Uterus (tissue), 4 donors: ENCODE data around the gene DKKL1. TPM values are rescaled to one million over a fixed set of nuclear protein-coding genes. Genes with fewer than 3 reads are reported as not detected.

ENCODE experiments used
- DNase-seq, 2 donors: peaks; one replicate each; pipeline ENCODE4 v3.0.0-alpha.2; 2019 to 2020
- H3K27ac ChIP-seq, 2 donors: fragments of 200-600 bp; sonication (generic); 1 replicate in 1 of 2; 2 replicates in 1 of 2; pipeline ENCODE4 v1.5.1; 2016 to 2018
- H3K27me3 ChIP-seq, 2 donors: fragments of 200-600 bp; sonication (generic); one replicate each; pipeline ENCODE4 v1.5.1; 2018 to 2019; ENCODE audit warnings: control low read depth in 1 of 2
- H3K36me3 ChIP-seq, 2 donors: fragments of 200-600 bp; sonication (generic); one replicate each; pipeline ENCODE4 v1.5.1; 2019; ENCODE audit warnings: control low read depth in 1 of 2
- H3K4me1 ChIP-seq, 2 donors: fragments of 200-600 bp; sonication (generic); one replicate each; pipeline ENCODE4 v1.5.1; 2018 to 2019; ENCODE audit warnings: control low read depth in 1 of 2
- H3K4me3 ChIP-seq, 2 donors: fragments of 200-600 bp; sonication (generic); 1 replicate in 1 of 2; 2 replicates in 1 of 2; pipeline ENCODE4 v1.5.1; 2018 to 2019; ENCODE audit warnings: mild to moderate bottlenecking in 1 of 2
- H3K9me3 ChIP-seq, 2 donors: fragments of 200-600 bp; sonication (generic); one replicate each; pipeline ENCODE4 v1.5.1; 2019; ENCODE audit warnings: control low read depth in 1 of 2
- CTCF ChIP-seq, 4 experiments: fragments of 200-600 bp in 2 of 4; fragments of 450-650 bp in 2 of 4; sonication (generic) in 2 of 4; IDR thresholded peaks; one replicate each; pipeline ENCODE4 v1.5.1; 2016 to 2019; ENCODE audit warnings: antibody characterized with exemption in 4 of 4, mild to moderate bottlenecking in 2 of 4, moderate library complexity in 1 of 4
- POLR2A ChIP-seq, 2 donors: fragments of 450-650 bp; IDR thresholded peaks; one replicate each; pipeline ENCODE4 v1.6.1; 2016; ENCODE audit warnings: antibody characterized with exemption in 2 of 2, mild to moderate bottlenecking in 1 of 2, moderate library complexity in 1 of 2
- intact Hi-C: fragments of 100-400 bp; cut with DNase I; formaldehyde crosslinking; loops from one replicate; pipeline ENCODE4 v1.15.1; 2023; ENCODE audit warnings: low total_unique reads
- total RNA-seq, 4 donors: library from RNA; depleted of rRNA in 3 of 4; stranded (reverse); fragments of >200 nt in 3 of 4; gene quantifications; one replicate each; pipeline versions ENCODE4 v1.1.0 to v1.2.4, GENCODE V29; 2014 to 2023
- donor health status: DM: yes; HTN: yes; CAD: no.

DKKL1 gene
- total RNA-seq, 4 donors from 2014 or later, result 1.3 TPM; not detected in 3

- Histone ChIP-seq H3K27me3 (no peaks in the 10 kb centered on the region), H3K4me1 (no peaks in the 10 kb centered on the region), H3K9me3 (no peaks in the 10 kb centered on the region), H3K36me3 (no peaks in the 10 kb centered on the region), H3K27ac (no peak overlapping the region), H3K4me3 (no peak overlapping the region)
- intact Hi-C loops, result no loop called here
- DNase-seq, result no peak
- TF ChIP-seq CTCF (IDR thresholded peaks at IDR 0.05) (no peak), POLR2A (IDR thresholded peaks at IDR 0.05) (no peak)
These were observed 45.9 kb downstream of the DKKL1 start for GRCh38 chr19:49409441-49410029.

- Histone ChIP-seq H3K27me3 (no peaks in the 10 kb centered on the region), H3K9me3 (no peaks in the 10 kb centered on the region), H3K27ac (no peak overlapping the region), H3K4me3 (no peak overlapping the region), H3K36me3 (no peaks in the 10 kb centered on the region), H3K4me1 (no peaks in the 10 kb centered on the region)
- intact Hi-C loops, result no loop called here
- TF ChIP-seq CTCF (IDR thresholded peaks at IDR 0.05), result no peak
- TF ChIP-seq POLR2A (IDR thresholded peaks at IDR 0.05), result no peak
- no peak for DNase-seq
These were observed 48.1 kb downstream of the DKKL1 start for GRCh38 chr19:49411681-49412326.

- H3K4me3 ChIP-seq, result no peak overlapping the region
- no peaks in the 10 kb centered on the region for H3K4me1 ChIP-seq
- no peak overlapping the region for H3K27ac ChIP-seq
- no peak for DNase-seq
- no peak for TF ChIP-seq CTCF (IDR thresholded peaks at IDR 0.05)
- no peak for TF ChIP-seq POLR2A (IDR thresholded peaks at IDR 0.05)
- peaks cover 0 to 5% of the 10 kb centered on the region in 2 donors for H3K27me3 ChIP-seq
- intact Hi-C loops, result no loop called here
- H3K9me3 ChIP-seq, result no peaks in the 10 kb centered on the region
- H3K36me3 ChIP-seq, result no peaks in the 10 kb centered on the region
These were observed 49.7 kb downstream of the DKKL1 start for GRCh38 chr19:49413348-49413747.

- Histone ChIP-seq H3K36me3 (no peaks in the 10 kb centered on the region), H3K4me3 (no peak overlapping the region), H3K9me3 (no peaks in the 10 kb centered on the region), H3K27me3 (peaks cover 5% of the 10 kb centered on the region in 2 donors), H3K27ac (no peak overlapping the region), H3K4me1 (no peaks in the 10 kb centered on the region)
- no peak for DNase-seq
- TF ChIP-seq CTCF (IDR thresholded peaks at IDR 0.05), result no peak
- no peak for TF ChIP-seq POLR2A (IDR thresholded peaks at IDR 0.05)
- intact Hi-C loops, result no loop called here
These were observed 50.6 kb downstream of the DKKL1 start for GRCh38 chr19:49414256-49414655.

- Histone ChIP-seq H3K36me3 (no peaks in the 10 kb centered on the region), H3K27ac (no peak overlapping the region), H3K9me3 (no peaks in the 10 kb centered on the region), H3K27me3 (peaks cover 5 to 7% of the 10 kb centered on the region in 2 donors), H3K4me1 (no peaks in the 10 kb centered on the region), H3K4me3 (no peak overlapping the region)
- TF ChIP-seq CTCF (IDR thresholded peaks at IDR 0.05), result no peak
- TF ChIP-seq POLR2A (IDR thresholded peaks at IDR 0.05), result no peak
- DNase-seq, result no peak
- intact Hi-C loops, result no loop called here
These were observed 51.6 kb downstream of the DKKL1 start for GRCh38 chr19:49415102-49415809.
